Activated CD8-positive, alpha-beta T cell treated with anti-CD3 and anti-CD28 coated beads for 36 hours (primary cell): ENCODE measurements around the gene SERPING1. TPM values are rescaled to one million over a fixed set of nuclear protein-coding genes. Genes with fewer than 3 reads are reported as not detected.
A peak's percentile ranks its signal among the peaks of the same experiment; 100 is the strongest.

Source experiments
- ATAC-seq: fragments of 200-7000 bp; cut with Tn5 transposase; one replicate; pipeline ENCODE4 v1.10.0; 2021; ENCODE audit warnings: mild to moderate bottlenecking, moderate library complexity
- CTCF ChIA-PET: fragments of 350-600 bp; sonication (Branson Sonifier 250); formaldehyde crosslinking; loops from one replicate; lab custom pipeline; 2021; ENCODE audit warnings: antibody characterized with exemption; lab: Charles Lee
- POLR2A ChIA-PET: fragments of 350-600 bp; sonication (Branson Sonifier 250); formaldehyde crosslinking; loops from one replicate; lab custom pipeline; 2021; ENCODE audit warnings: antibody characterized with exemption; lab: Charles Lee
- DNase-seq: peaks from one replicate; pipeline ENCODE4 v3.0.0-alpha.2; 2020
- H3K27ac Mint-ChIP-seq: one replicate; pipeline ENCODE4 v1.8.0; 2021; ENCODE audit warnings: mild to moderate bottlenecking, mixed read lengths
- H3K27me3 Mint-ChIP-seq: one replicate; pipeline ENCODE4 v1.8.0; 2021; ENCODE audit warnings: mixed read lengths
- H3K36me3 Mint-ChIP-seq: one replicate; pipeline ENCODE4 v1.8.0; 2021; ENCODE audit warnings: low read depth, mixed read lengths
- H3K4me1 Mint-ChIP-seq: one replicate; pipeline ENCODE4 v1.8.0; 2021; ENCODE audit warnings: low read depth, mixed read lengths
- H3K4me3 Mint-ChIP-seq: one replicate; pipeline ENCODE4 v1.8.0; 2021; ENCODE audit warnings: mild to moderate bottlenecking, moderate library complexity, mixed read lengths
- H3K9me3 Mint-ChIP-seq: one replicate; pipeline ENCODE4 v1.8.0; 2021; ENCODE audit warnings: mixed read lengths
- intact Hi-C: fragments of 100-400 bp; cut with micrococcal nuclease; formaldehyde crosslinking; loops from one replicate; pipeline ENCODE4 v1.10.0; 2022
- total RNA-seq, 2 experiments: library from RNA; stranded (reverse); gene quantifications; one replicate each; pipeline ENCODE4 v1.2.3, GENCODE V29; 2021
- TF ChIP-seq, protein P1 (sequence below): fragments of 200-600 bp; IDR thresholded peaks from one replicate; pipeline ENCODE4 v1.8.0; 2022; ENCODE audit warnings: antibody characterized with exemption, mild to moderate bottlenecking

The SERPING1 gene
- not detected for total RNA-seq

DNA sequence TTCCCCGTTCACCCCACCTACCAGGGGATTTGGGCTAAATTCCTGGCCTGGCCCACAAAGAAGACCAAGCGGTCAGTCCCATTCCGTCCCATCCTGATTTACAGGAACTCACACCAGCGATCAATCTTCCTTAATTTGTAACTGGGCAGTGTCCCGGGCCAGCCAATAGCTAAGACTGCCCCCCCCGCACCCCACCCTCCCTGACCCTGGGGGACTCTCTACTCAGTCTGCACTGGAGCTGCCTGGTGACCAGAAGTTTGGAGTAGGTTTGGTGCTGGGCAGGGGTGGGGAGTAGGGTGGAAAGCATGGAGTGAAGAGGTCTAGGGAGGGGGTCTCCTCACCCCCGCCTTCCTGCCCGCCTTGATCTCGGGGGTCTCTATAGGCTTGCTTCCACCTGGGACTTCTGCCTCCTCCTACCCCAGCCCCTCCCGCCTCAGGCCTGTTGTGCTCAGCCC lies at the start of gene SERPING1:
Gene SERPING1 (plus strand): TSS at position 225 of the 455 bp plus-strand sequence. CDS start 586 bp downstream, outside the sequence.
- TF ChIP-seq, protein P1, sequence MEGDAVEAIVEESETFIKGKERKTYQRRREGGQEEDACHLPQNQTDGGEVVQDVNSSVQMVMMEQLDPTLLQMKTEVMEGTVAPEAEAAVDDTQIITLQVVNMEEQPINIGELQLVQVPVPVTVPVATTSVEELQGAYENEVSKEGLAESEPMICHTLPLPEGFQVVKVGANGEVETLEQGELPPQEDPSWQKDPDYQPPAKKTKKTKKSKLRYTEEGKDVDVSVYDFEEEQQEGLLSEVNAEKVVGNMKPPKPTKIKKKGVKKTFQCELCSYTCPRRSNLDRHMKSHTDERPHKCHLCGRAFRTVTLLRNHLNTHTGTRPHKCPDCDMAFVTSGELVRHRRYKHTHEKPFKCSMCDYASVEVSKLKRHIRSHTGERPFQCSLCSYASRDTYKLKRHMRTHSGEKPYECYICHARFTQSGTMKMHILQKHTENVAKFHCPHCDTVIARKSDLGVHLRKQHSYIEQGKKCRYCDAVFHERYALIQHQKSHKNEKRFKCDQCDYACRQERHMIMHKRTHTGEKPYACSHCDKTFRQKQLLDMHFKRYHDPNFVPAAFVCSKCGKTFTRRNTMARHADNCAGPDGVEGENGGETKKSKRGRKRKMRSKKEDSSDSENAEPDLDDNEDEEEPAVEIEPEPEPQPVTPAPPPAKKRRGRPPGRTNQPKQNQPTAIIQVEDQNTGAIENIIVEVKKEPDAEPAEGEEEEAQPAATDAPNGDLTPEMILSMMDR: no peak
- no peaks in the 10 kb centered on the region for H3K9me3 Mint-ChIP-seq
- no peak within 1 kb of the TSS for H3K27ac Mint-ChIP-seq
- DNase-seq: no peak
- no peak within 1 kb of the TSS for H3K4me3 Mint-ChIP-seq
- no peaks in the 10 kb centered on the region for H3K4me1 Mint-ChIP-seq
- no peak for ATAC-seq
- intact Hi-C loops: no loop called here
- peaks cover 23% of the 10 kb centered on the region for H3K27me3 Mint-ChIP-seq
- ChIA-PET CTCF (interaction anchor here (0.9 to 1.0 kb wide), 2 partner anchors 21 to 44 kb away, joined by 3 to 5 read pairs; no protein-coding TSS in a partner anchor), POLR2A (interaction anchor here (1.3 kb wide), 1 partner anchor 62 kb away, joined by 3 read pairs; no protein-coding TSS in a partner anchor)
- no peaks in the 10 kb centered on the region for H3K36me3 Mint-ChIP-seq

DNA sequence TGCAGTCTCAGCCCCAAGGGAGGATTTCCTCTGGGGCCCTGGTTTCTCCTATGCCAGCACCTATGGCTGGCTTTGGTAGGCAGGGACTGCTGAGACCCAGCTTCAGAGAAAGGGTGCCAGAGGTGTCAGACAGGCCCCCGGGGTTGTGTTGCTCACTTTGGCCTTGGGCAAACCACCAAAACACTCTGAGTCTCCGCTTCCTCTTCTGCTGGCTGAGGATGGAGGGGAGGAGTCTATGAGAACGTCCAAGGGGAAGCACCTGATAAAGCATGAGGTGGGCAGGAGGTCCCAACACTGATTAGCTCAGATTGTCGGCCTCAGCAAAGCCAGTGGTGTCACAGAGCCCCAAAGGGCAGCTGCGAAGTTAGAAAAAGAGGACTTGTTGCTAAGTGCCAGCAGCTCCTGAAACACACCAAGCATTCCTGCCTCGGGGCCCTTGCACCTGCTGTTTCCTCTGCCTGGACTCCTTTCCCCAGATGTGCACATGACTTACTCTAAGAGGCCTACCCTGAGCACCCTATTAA lies 49.6 kb upstream of the SERPING1 start:
- Mint-ChIP-seq H3K36me3 (peaks cover 25% of the 10 kb centered on the region), H3K4me3 (no peak overlapping the region)
- ATAC-seq: peak; percentile 87

DNA sequence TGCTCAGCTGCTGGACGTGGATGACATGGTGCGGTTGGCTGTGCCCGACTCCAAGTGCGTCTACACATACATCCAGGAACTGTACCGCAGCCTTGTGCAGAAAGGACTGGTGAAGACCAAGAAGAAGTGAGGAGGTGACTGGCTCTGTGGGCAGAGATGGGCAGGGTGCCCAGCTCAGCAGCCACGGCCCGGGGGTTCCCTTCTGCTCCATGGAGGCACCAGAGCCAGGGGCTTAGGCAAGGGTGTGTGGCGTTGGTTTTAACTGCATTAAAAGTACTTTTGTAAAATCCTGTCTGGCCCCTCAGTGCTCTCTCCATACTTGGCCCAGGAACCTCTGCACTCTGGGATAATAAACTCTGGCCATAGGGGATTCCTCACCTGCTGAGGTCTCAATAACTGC lies 47.5 kb upstream of the SERPING1 start:
- no peaks in the 10 kb centered on the region for H3K9me3 Mint-ChIP-seq
- intact Hi-C loops: no loop called here

More for the DNA sequence above, 49.6 kb upstream of the SERPING1 start:
- ChIA-PET CTCF (interaction anchor here (0.6 to 1.5 kb wide), 11 partner anchors 12 to 253 kb away, joined by 3 to 6 read pairs (median 3); no protein-coding TSS in a partner anchor), POLR2A (interaction anchor here (1.1 to 1.6 kb wide), 4 partner anchors 12 to 93 kb away, joined by 3 to 7 read pairs (median 5); partner anchors contain the start of gene UBE2L6)
- H3K27ac Mint-ChIP-seq: peak overlapping the region; percentile 80
- H3K4me1 Mint-ChIP-seq: peaks cover 16% of the 10 kb centered on the region
- no peaks in the 10 kb centered on the region for H3K27me3 Mint-ChIP-seq
- DNase-seq: peak; percentile 54
- TF ChIP-seq, protein P1: no peak
- H3K9me3 Mint-ChIP-seq: no peaks in the 10 kb centered on the region
- intact Hi-C loops: no loop called here

DNA sequence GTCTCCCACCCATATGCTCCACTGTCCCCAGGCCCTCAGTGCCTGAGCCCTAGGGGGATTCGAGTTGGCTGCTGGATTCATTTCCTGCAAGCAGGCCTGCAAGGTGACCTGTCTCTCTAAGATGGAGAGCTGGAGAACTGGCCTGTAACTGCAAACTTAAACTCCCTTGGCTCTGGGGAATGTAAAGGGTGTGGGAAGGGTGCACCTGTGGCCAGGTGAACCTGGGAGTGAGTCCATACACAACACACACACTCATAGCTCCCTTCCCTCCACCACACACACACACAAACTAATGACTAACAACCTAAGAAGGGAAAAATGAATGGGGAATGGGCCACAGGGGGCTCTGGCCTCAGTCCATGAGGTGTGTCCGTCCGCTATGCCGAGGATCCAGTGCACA lies 45.5 kb upstream of the SERPING1 start:
- CTCF ChIA-PET: interaction anchor here (1.7 to 2.0 kb wide), 2 partner anchors 16 to 93 kb away, joined by 4 to 8 read pairs; partner anchors contain the start of gene UBE2L6
- ATAC-seq (no peak), DNase-seq (no peak)
- POLR2A ChIA-PET: interaction anchor here (1.4 to 1.5 kb wide), 2 partner anchors 13 to 76 kb away, joined by 3 to 4 read pairs; no protein-coding TSS in a partner anchor
- H3K27me3 Mint-ChIP-seq: no peaks in the 10 kb centered on the region
- H3K9me3 Mint-ChIP-seq: no peaks in the 10 kb centered on the region
- H3K36me3 Mint-ChIP-seq: peaks cover 48% of the 10 kb centered on the region
- no peak overlapping the region for H3K27ac Mint-ChIP-seq
- TF ChIP-seq, protein P1: no peak
- H3K4me1 Mint-ChIP-seq: peaks cover 18% of the 10 kb centered on the region
- no peak overlapping the region for H3K4me3 Mint-ChIP-seq
- intact Hi-C loops: no loop called here

More for the DNA sequence above, 47.5 kb upstream of the SERPING1 start:
- POLR2A ChIA-PET: interaction anchor here (0.7 to 0.8 kb wide), 2 partner anchors 15 to 16 kb away, joined by 3 to 4 read pairs; no protein-coding TSS in a partner anchor
- H3K4me1 Mint-ChIP-seq: peaks cover 16% of the 10 kb centered on the region
- TF ChIP-seq, protein P1: no peak
- no peaks in the 10 kb centered on the region for H3K27me3 Mint-ChIP-seq
- no peak for DNase-seq
- no peak for ATAC-seq
- no peak overlapping the region for H3K4me3 Mint-ChIP-seq
- CTCF ChIA-PET: interaction anchor here (0.9 to 1.7 kb wide), 7 partner anchors 23 to 95 kb away, joined by 3 to 6 read pairs (median 4); no protein-coding TSS in a partner anchor
- peak overlapping the region; percentile 20 for H3K27ac Mint-ChIP-seq
- peaks cover 37% of the 10 kb centered on the region for H3K36me3 Mint-ChIP-seq

DNA sequence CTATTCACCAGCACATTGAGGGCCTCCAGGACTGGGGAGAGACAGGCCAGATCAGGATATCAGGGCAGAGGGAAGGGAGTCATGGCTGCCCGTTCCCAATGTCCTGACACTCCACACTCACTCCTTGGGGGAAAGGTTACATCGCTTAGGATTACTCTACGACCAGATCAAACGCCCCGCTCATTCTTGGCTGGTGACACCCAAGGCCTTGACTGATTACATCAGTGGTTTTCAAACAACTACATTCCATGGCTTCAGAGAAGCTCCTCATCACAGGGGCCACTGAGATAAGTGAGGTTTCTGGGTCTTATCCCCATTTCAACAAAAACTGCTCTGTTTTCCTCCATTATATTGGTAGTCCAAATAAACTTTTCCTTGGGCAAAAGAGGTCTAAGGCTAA lies 45.0 kb upstream of the SERPING1 start:
- CTCF ChIA-PET: interaction anchor here (2.0 kb wide), 1 partner anchor 16 kb away, joined by 8 read pairs; the partner anchor contains the start of gene UBE2L6
- H3K4me3 Mint-ChIP-seq: no peak overlapping the region
- ATAC-seq (no peak), DNase-seq (no peak)
- H3K27ac Mint-ChIP-seq: peak overlapping the region; percentile 24
- H3K9me3 Mint-ChIP-seq: no peaks in the 10 kb centered on the region
- peaks cover 52% of the 10 kb centered on the region for H3K36me3 Mint-ChIP-seq
- POLR2A ChIA-PET: interaction anchor here (1.4 kb wide), 1 partner anchor 76 kb away, joined by 3 read pairs; no protein-coding TSS in a partner anchor
- TF ChIP-seq, protein P1: no peak
- H3K27me3 Mint-ChIP-seq: no peaks in the 10 kb centered on the region
- H3K4me1 Mint-ChIP-seq: peaks cover 13% of the 10 kb centered on the region
- intact Hi-C loops: no loop called here
